ENCODE data around the gene DDX43. TPM values are rescaled to one million over a fixed set of nuclear protein-coding genes. Genes with fewer than 3 reads are reported as not detected.
A peak's percentile ranks its signal among the peaks of the same experiment; 100 is the strongest.
"Not testable (repeated sequence)": the region's sequence is repeated elsewhere in the genome, so short reads cannot be mapped to it uniquely, and the experiment has no call there.

The DDX43 gene
- total and polyA plus RNA-seq, 8 donors = 0.27 to 1.5 (median 1.2) TPM

DNA sequence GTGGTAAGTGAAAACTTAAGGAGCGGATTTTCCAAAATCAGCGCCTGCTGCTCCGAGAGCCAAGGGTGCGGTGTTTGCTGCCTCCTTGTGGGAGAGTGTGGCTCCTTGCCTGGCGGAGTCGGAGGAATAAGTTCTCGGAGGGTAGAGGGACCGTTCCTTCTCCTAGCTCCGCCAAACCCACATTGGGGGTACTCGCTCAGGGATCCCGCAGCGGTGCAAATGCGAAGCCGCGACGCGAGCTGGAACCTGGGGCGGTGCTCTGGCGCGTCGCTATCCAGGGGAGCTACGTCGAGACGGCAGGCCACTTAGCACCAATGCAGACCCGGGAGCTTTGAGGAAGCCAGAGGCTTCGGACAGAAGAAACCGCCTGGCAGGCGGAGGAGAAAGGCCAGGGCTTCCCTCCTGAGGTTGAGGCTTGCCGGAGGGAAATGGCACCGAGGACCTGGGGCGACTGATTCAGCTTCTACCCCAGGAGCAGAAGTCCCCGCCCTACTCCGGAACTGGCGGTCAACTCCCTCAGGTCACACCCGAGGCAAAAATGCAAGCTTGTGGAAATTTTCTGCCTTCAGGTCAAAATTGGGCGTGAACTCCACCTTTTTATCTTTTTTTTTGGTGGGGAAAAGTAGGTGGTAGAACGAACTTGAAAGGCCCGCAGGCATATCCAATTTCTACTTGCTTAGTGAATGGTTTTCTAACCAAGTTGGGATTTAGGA is 5.7 kb upstream of the DDX43 start:
- peak; percentile 23 to 36 for TF ChIP-seq CTCF (IDR thresholded peaks at IDR 0.05)
- Histone ChIP-seq H3K4me1 (peaks cover 0 to 10% of the 10 kb centered on the region in 2 donors), H3K36me3 (no peaks in the 10 kb centered on the region), H3K9me3 (no peaks in the 10 kb centered on the region), H3K27ac (peak overlapping the region; percentile 44 to 79), H3K4me3 (peak overlapping the region; percentile 37 to 46), H3K27me3 (no peaks in the 10 kb centered on the region)
- DNase-seq (peak; percentile 49 to 86 (median 66)), ATAC-seq (peak; percentile 92)
- intact Hi-C loops (cut with DNase I) = no loop called here

DNA sequence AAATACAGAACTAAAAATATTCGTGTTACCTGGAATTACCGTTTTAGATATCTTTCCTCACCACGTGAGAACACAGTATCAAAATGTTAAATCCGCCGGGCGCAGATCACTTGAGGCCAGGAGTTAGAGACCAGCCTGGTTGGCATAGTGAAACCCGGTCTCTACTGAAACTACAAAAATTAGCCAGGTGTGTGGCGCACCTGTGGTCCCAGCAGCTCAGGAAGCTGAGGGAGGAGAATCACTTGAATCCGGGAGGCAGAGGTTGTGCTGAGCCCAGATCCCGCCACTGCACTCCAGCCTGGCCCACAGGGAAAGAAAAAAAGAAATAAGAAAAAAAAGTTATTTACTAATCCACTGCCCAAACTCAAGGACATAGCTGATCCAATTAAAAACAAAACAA is 4.8 kb upstream of the DDX43 start:
- Histone ChIP-seq H3K4me3 (no peak overlapping the region), H3K36me3 (no peaks in the 10 kb centered on the region), H3K9me3 (no peaks in the 10 kb centered on the region), H3K4me1 (peaks cover 0 to 10% of the 10 kb centered on the region in 2 donors), H3K27ac (no peak overlapping the region), H3K27me3 (no peaks in the 10 kb centered on the region)
- intact Hi-C loops (cut with DNase I) = no loop called here
- TF ChIP-seq CTCF (IDR thresholded peaks at IDR 0.05) = no peak
- no peak for DNase-seq
- ATAC-seq = no peak

- H3K27me3 ChIP-seq = no peaks in the 10 kb centered on the region
- ATAC-seq (no peak), DNase-seq (no peak)
- peaks cover 0 to 10% of the 10 kb centered on the region in 2 donors for H3K4me1 ChIP-seq
- intact Hi-C loops (cut with DNase I) = no loop called here
- H3K36me3 ChIP-seq = no peaks in the 10 kb centered on the region
- H3K27ac ChIP-seq = no peak overlapping the region
- TF ChIP-seq CTCF (IDR thresholded peaks at IDR 0.05) = no peak
- H3K9me3 ChIP-seq = no peaks in the 10 kb centered on the region
- no peak overlapping the region for H3K4me3 ChIP-seq
These were observed 3.0 kb upstream of the DDX43 start for GRCh38 chr6:73391675-73392074.

GRCh38 chr6:73392188-73392587 is 2.4 kb upstream of the DDX43 start:
- H3K27ac ChIP-seq; H3K4me1 ChIP-seq; H3K9me3 ChIP-seq; ATAC-seq; H3K27me3 ChIP-seq; H3K4me3 ChIP-seq; H3K36me3 ChIP-seq; intact Hi-C loops (cut with DNase I): not testable (repeated sequence)
- DNase-seq = peak in 1 of 4 donors; percentile 3

GRCh38 chr6:73393278-73393677 is 1.4 kb upstream of the DDX43 start:
- ATAC-seq (no peak), DNase-seq (no peak)
- Histone ChIP-seq H3K27me3 (no peaks in the 10 kb centered on the region), H3K27ac (no peak overlapping the region), H3K4me1 (peaks cover 0 to 10% of the 10 kb centered on the region in 2 donors), H3K4me3 (no peak overlapping the region), H3K36me3 (no peaks in the 10 kb centered on the region), H3K9me3 (no peaks in the 10 kb centered on the region)
- no peak for TF ChIP-seq CTCF (IDR thresholded peaks at IDR 0.05)
- intact Hi-C loops (cut with DNase I) = no loop called here

DNA sequence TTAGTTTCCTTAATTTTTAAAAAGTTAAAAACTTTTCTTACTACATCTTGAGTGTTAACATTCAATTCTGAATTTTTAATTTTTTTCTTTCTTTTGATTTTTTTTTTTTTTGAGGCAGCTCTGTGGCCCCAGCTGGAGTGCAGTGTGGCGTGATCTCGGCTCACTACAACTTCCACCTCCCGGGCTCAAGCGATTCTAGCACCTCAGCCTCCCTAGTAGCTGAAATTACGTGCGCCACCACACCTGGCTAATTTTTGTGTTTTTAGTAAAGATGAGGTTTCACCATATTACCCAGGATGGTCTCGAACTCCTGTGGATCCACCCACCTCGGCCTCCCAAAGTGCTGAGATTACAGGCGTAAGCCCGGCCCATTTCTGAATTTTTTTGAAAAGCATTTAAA is 1.2 kb downstream of the DDX43 start:
- intact Hi-C loops (cut with DNase I) = no loop called here
- Histone ChIP-seq H3K27me3 (no peaks in the 10 kb centered on the region), H3K9me3 (no peaks in the 10 kb centered on the region), H3K27ac (no peak overlapping the region), H3K4me1 (no peaks in the 10 kb centered on the region), H3K4me3 (no peak overlapping the region), H3K36me3 (no peaks in the 10 kb centered on the region)
- TF ChIP-seq CTCF (IDR thresholded peaks at IDR 0.05) = no peak
- DNase-seq = no peak
- no peak for ATAC-seq
